ENCODE measurements around the gene INTS12.

Gene INTS12

DNA sequence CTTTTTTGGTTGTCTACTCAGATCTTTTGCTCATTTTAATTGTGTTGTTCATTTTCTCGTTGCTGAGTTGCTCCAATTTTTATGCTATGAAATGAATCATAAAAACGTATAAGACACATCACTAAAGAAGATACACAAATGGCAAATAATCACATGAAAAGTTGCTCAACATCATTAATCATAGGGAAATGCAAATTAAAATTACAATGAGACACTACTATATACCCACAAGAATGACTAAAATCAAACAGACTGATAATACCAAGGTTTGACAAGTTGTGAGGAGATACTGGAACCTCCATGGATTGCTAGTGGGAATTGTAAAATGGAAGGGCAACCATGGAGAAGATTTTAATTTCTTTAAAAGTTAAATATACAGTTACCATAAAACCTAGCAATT, 17.1 kb upstream of the INTS12 start:
- H3K4me3 ChIP-seq (ENCODE audit: low read length), result no peak overlapping the region
- TF ChIP-seq, protein P1, sequence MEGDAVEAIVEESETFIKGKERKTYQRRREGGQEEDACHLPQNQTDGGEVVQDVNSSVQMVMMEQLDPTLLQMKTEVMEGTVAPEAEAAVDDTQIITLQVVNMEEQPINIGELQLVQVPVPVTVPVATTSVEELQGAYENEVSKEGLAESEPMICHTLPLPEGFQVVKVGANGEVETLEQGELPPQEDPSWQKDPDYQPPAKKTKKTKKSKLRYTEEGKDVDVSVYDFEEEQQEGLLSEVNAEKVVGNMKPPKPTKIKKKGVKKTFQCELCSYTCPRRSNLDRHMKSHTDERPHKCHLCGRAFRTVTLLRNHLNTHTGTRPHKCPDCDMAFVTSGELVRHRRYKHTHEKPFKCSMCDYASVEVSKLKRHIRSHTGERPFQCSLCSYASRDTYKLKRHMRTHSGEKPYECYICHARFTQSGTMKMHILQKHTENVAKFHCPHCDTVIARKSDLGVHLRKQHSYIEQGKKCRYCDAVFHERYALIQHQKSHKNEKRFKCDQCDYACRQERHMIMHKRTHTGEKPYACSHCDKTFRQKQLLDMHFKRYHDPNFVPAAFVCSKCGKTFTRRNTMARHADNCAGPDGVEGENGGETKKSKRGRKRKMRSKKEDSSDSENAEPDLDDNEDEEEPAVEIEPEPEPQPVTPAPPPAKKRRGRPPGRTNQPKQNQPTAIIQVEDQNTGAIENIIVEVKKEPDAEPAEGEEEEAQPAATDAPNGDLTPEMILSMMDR (conservative IDR thresholded peaks at IDR 0.05; ENCODE audit: low read depth, low read length), result no peak
- no peak for DNase-seq (ENCODE audit: low read depth)

DNA sequence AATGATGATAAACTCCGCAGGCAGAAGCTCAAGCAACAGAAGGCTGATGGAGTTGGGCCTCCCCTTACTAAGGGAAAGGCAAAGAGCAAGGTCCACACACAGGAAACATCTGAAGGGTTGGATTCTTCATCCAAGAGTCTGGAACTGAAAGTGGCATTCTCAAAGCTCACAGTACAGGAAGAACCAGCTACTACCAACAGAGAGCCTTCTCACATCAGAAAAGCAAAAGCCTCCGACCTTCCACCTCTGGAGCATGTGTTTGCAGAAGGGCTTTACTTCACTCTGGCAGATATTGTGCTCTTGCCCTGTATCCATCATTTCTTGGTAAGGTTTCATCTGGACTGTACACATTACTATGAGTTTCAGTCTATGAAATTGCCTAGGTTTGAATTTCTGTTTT, 10.7 kb upstream of the INTS12 start:
- H3K4me3 ChIP-seq (ENCODE audit: low read length), result no peak overlapping the region
- DNase-seq (ENCODE audit: low read depth), result no peak
- TF ChIP-seq, protein P1 (conservative IDR thresholded peaks at IDR 0.05; ENCODE audit: low read depth, low read length), result no peak

DNA sequence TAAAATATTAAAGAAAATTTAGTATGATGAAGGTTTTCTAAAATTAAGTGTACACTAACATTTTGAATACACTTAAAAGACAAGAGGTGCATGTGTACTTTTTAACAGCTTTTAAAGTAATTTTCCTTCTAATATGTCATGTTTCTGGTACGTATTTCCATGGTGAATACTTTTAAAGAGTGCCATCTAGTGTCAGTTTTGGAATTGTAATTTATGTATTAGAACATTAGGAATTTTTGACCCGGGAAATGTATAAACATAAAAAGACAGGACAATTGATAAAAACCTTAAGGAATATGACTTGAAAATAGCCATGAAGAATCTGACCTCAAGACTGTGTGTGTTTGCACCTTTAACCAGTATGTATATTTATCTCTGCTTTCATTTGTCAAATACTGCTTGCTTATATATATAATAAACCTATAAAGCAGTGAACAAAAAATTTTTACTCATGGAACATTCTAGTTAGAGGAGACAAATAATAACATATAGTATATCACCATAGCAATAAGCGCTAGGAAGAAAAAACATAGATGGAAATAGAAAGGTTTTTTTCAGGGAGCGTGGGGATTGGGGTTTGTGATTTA, 7.3 kb upstream of the INTS12 start:
- TF ChIP-seq, protein P1 (conservative IDR thresholded peaks at IDR 0.05; ENCODE audit: low read depth, low read length), result peak; percentile 42
- no peak for DNase-seq (ENCODE audit: low read depth)

DNA sequence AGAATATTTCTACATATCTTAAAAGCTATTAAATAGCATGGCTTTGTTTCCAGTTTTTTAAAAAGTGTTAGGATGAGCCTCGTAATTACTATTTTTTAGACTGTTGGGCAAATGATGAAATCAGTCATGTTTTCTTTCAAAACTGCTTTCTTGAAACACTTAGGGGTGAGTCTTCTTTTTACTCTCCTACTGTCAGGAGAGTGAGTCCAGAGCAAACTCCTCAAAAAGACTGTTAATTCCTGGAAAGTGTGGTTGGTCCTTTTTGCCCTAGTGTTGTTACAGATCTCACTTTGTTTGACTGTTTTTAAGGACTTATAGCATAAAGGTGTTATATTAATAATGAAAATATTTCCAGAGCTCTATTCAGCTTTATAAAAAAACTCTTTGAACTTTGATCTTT, 6.4 kb upstream of the INTS12 start:
- no peak for DNase-seq (ENCODE audit: low read depth)
- H3K4me3 ChIP-seq (ENCODE audit: low read length), result no peak overlapping the region
- TF ChIP-seq, protein P1 (conservative IDR thresholded peaks at IDR 0.05; ENCODE audit: low read depth, low read length), result no peak

More for the DNA sequence above, 7.3 kb upstream of the INTS12 start:
- no peak overlapping the region for H3K4me3 ChIP-seq (ENCODE audit: low read length)

DNA sequence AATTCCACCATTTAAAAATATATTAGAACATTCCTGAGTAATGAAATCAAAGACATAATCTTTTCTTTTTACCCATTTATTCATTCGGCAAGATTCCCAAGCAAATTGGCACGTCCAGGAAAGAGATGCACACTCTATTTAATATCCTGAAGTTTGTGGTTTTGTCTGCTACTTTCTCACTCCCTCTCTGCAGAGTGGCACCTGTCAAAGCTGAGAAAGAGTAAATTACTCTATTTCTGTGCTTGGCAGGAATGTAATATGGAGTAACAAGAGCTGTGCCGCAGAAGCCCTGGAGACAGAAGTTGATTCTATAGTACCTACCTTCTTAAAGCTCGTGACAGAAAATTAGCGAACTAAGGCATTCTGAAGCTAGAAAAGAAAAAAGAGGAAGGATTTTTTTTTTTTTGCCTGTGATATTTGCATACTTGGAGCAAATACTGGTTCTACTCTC, 5.6 kb upstream of the INTS12 start:
- DNase-seq (ENCODE audit: low read depth), result peak; percentile 19
- TF ChIP-seq, protein P1 (conservative IDR thresholded peaks at IDR 0.05; ENCODE audit: low read depth, low read length), result no peak

DNA sequence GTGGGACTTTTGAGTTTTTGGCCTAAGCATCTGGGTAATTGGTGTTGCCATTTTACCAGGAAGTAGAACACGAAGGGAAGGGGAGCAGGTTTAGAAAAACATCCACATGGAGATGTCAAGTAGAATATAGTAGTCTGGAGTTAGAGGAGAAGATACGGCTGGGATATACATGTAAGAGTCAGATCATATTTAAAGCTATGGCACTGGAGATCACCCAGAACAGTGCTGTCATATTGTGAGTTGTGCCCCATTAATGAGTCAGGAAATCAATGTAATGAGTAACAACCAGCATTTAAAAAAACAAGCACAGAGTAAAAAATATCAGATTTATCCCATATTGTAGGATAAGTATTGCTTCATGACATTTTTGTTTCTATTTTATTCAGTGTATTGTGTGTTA, 4.3 kb upstream of the INTS12 start:
- H3K4me3 ChIP-seq (ENCODE audit: low read length), result no peak overlapping the region
- DNase-seq (ENCODE audit: low read depth), result no peak
- TF ChIP-seq, protein P1 (conservative IDR thresholded peaks at IDR 0.05; ENCODE audit: low read depth, low read length), result no peak

More for the DNA sequence above, 5.6 kb upstream of the INTS12 start:
- H3K4me3 ChIP-seq (ENCODE audit: low read length), result no peak overlapping the region

DNA sequence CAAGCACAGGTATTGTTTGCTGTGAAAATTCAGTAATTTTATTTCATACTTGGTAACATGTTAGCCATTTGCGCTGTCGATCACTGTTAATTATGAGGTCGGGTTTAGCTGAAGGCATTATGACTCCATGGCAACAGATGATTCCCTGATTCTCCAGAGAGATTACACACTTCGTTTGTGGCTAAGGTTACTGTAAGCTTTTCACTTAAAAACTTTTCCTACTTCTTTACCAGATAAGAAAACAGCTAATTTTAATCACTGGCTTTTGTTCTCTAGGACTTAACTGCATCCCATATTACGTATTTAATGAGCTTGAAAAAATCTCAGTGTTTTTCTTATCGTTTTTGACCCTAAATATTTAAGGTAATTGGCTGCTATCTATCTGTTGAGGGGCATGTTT, 2.2 kb upstream of the INTS12 start:
- TF ChIP-seq, protein P1 (conservative IDR thresholded peaks at IDR 0.05; ENCODE audit: low read depth, low read length), result no peak

More for the DNA sequence above, 2.2 kb upstream of the INTS12 start:
- peak overlapping the region; percentile 5 for H3K4me3 ChIP-seq (ENCODE audit: low read length)
- peak; percentile 81 for DNase-seq (ENCODE audit: low read depth)

Data from retinal pigment epithelial cell (primary cell).